GM10248 (cell line): ENCODE measurements around the gene ENOSF1.
A peak's percentile ranks its signal among the peaks of the same experiment; 100 is the strongest.
"Not testable (repeated sequence)": the region's sequence is repeated elsewhere in the genome, so short reads cannot be mapped to it uniquely, and the experiment has no call there.

Experiments
- CTCF ChIA-PET: fragments of 300-600 bp; sonication (Branson Sonifier 250); formaldehyde crosslinking; extraction: SDS; loops from one replicate; lab custom pipeline; 2021; ENCODE audit warnings: antibody characterized with exemption; lab: Yijun Ruan, JAX
- POLR2A ChIA-PET: fragments of 350-650 bp; sonication (Branson Sonifier 250); formaldehyde crosslinking; extraction: SDS; loops from one replicate; lab custom pipeline; 2020; ENCODE audit warnings: antibody characterized with exemption; lab: Yijun Ruan, JAX
- DNase-seq: peaks from one replicate; pipeline ENCODE4 v3.0.0; 2012; ENCODE audit errors: extremely low spot score
- CTCF ChIP-seq: IDR thresholded peaks from 2 replicates; pipeline ENCODE4 v1.5.1; 2012; ENCODE audit warnings: mild to moderate bottlenecking, low read depth; ENCODE audit errors: extremely low read depth, missing control alignments, control extremely low read depth

Gene ENOSF1

GRCh38 chr18:682833-683232 lies 29.6 kb downstream of the ENOSF1 start:
- POLR2A ChIA-PET: no interaction called here
- TF ChIP-seq CTCF: no peak
- no peak for DNase-seq
- CTCF ChIA-PET: interaction anchor here (1.4 kb wide), 1 partner anchor 10 kb away, joined by 4 read pairs; no protein-coding TSS in a partner anchor

- DNase-seq, POLR2A ChIA-PET: not testable (repeated sequence)
- CTCF ChIA-PET: interaction anchor here (1.4 to 1.9 kb wide), 2 partner anchors 9 to 11 kb away, joined by 4 read pairs; no protein-coding TSS in a partner anchor
Observed at GRCh38 chr18:682416-682815, 30.0 kb downstream of the ENOSF1 start.

- POLR2A ChIA-PET: no interaction called here
- TF ChIP-seq CTCF: no peak
- no peak for DNase-seq
- CTCF ChIA-PET: interaction anchor here (0.8 to 1.9 kb wide), 4 partner anchors 9 to 58 kb away, joined by 3 to 4 read pairs (median 4); partner anchors contain the start of gene ENOSF1
Observed at GRCh38 chr18:681985-682384, 30.4 kb downstream of the ENOSF1 start.

- CTCF ChIA-PET: interaction anchor here (1.0 to 1.9 kb wide), 3 partner anchors 13 to 150 kb away, joined by 3 to 4 read pairs (median 3); no protein-coding TSS in a partner anchor
- POLR2A ChIA-PET: no interaction called here
- TF ChIP-seq CTCF: no peak
- peak; percentile 4 for DNase-seq
Observed at GRCh38 chr18:680392-680791, 32.0 kb downstream of the ENOSF1 start.

GRCh38 chr18:679516-679915 lies 32.9 kb downstream of the ENOSF1 start:
- DNase-seq: no peak
- ChIA-PET CTCF (interaction anchor here (1.0 to 2.9 kb wide), 5 partner anchors 21 to 160 kb away, joined by 3 to 9 read pairs (median 3); no protein-coding TSS in a partner anchor), POLR2A (no interaction called here)
- TF ChIP-seq CTCF: no peak

GRCh38 chr18:678482-679182 lies 33.8 kb downstream of the ENOSF1 start:
- no peak for DNase-seq
- POLR2A ChIA-PET: no interaction called here
- TF ChIP-seq CTCF: no peak
- CTCF ChIA-PET: interaction anchor here (0.7 to 2.9 kb wide), 5 partner anchors 20 to 161 kb away, joined by 3 to 9 read pairs (median 3); no protein-coding TSS in a partner anchor

- no peak for TF ChIP-seq CTCF
- CTCF ChIA-PET: interaction anchor here (1.4 to 2.9 kb wide), 3 partner anchors 22 to 161 kb away, joined by 3 to 9 read pairs (median 5); no protein-coding TSS in a partner anchor
- POLR2A ChIA-PET: no interaction called here
- DNase-seq: no peak
Observed at GRCh38 chr18:677951-678381, 34.5 kb downstream of the ENOSF1 start.
